Activated CD4-positive, alpha-beta T cell treated with anti-CD3 and anti-CD28 coated beads, Interleukin-2, amount 50 U/mL, for 4 hours (primary cell): ENCODE results near the gene FRMPD2.
"Not testable (repeated sequence)": the region's sequence is repeated elsewhere in the genome, so short reads cannot be mapped to it uniquely, and the experiment has no call there.

Source experiments
- DNase-seq, 2 experiments: peaks; one replicate each; pipeline ENCODE4 v3.0.0-alpha.2; 2020

The FRMPD2 gene

GRCh38 chr10:48289501-48290238 is 15.2 kb upstream of the FRMPD2 start:
- peak; percentile 17 to 28 for DNase-seq

DNA sequence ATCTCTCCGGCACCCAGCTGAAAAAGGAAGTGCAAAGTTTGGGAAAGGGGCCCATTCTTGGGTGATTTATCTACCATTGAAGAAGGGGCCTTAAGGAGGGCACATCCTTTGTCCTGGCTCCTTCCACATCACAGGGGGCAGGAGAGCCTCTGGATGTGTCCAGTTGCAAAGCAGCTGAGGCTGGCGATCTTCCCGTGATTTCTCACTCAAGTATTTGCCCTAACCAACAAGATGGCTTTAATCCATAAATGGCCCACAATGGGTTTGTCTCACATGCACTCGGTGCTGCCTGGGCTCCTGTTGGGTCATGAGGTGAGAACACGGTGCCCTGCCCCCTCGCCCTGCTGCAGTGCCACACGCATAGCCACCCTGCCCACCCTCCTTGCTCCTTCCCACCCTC is 14.2 kb upstream of the FRMPD2 start:
- no peak for DNase-seq

- no peak for DNase-seq
These were observed 13.2 kb upstream of the FRMPD2 start for GRCh38 chr10:48287417-48288391.

- no peak for DNase-seq
These were observed 11.9 kb upstream of the FRMPD2 start for GRCh38 chr10:48286356-48286755.

GRCh38 chr10:48285710-48286109 is 11.2 kb upstream of the FRMPD2 start:
- DNase-seq, result no peak

DNA sequence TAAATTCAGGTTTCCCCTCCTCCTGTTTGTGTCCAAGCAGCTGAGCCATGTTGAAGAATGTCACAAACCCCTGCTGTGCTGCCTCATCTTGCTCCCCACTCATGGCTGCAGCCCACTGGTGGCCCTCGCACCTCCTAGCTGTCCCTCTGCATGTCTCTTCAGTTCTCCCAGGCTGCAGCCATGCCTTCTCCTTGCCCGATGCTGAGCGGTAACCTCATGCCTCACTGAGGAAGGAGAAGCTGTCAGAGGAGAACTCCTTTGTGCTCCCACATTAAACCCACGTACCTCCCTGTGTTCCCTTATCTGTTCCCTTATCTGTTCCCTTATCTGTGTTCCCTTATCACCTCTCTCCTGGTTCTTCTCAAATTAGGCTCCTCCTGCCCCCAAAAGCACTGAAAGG is 10.3 kb upstream of the FRMPD2 start:
- no peak for DNase-seq

DNA sequence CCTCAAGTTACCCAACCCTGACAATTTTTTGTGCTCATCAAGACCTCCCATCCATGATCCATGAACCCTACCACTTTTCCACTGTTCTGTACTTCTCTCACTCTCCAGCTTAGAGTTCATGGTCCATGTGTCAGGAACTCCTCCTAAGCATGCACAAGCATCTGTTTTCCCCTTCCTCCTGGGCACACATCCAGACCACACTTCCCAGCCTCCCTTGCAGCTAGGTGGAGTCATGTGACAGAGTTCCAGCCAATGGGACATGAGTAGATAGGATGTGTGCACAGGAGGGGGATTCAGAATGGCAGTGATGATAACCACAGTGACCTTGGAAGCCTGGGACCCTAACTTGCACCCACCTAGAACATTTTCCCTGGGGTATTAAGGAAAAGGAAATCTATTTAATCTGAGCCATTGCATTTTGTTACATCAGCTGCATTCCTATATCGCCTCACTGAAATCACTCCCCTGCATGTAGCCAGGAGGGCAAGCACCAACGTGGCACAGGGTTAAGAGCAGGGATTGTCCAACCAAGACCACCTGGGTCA is 9.6 kb upstream of the FRMPD2 start:
- no peak for DNase-seq

- DNase-seq, result no peak
These were observed 8.3 kb upstream of the FRMPD2 start for GRCh38 chr10:48282829-48283228.

DNA sequence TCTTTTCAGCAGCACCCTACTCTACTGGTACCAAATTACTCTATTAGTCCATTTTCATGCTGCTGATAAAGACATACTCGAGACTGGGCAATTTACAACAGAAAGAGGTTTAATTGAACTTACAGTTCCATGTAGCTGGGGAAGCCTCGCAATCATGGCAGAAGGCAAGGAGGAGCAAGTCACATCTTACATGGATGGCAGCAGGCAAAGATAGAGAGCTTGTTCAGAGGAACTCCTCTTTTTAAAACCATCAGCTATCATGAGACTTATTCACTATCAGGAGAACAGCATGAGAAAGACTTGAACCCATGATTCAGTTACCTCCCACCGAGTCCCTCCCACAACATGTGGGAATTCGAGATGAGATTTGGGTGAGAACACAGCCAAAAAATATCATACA is 7.2 kb upstream of the FRMPD2 start:
- DNase-seq, result not testable (repeated sequence)

DNA sequence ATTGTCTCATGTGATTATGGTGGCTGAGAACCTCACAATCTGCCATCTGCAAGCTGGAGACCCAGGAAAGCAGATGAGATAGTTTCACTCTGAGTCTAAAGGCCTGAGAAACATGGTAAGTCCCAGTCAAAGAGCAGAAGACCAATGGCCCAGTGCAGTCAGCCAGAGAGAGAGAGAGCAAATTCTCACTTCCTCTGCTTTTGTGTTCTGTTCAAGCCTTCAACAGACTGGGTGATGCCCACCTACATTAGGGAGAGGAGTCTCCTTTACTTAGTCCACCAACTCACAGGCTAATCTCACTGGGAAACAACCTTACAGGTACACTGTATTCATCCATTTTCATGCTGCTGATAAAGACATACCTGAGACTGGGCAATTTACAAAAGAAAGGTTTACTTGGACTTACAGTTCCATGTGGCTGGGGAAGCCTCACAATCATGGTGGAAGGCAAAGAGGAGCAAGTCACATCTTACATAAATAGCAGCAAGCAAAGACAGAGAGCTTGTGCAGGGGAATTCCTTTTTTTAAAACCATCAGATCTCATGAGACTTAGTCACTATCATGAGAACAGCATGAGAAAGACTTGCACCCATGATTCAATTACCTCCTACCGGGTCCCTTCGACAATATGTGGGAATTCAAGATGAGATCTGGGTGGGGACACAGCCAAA is 4.7 kb upstream of the FRMPD2 start:
- no peak for DNase-seq

- DNase-seq, result no peak
These were observed 2.6 kb upstream of the FRMPD2 start for GRCh38 chr10:48277093-48277492.

GRCh38 chr10:48273741-48274140 is 755 bp downstream of the FRMPD2 start:
- DNase-seq, result no peak

GRCh38 chr10:48272682-48273081 is 1.8 kb downstream of the FRMPD2 start:
- DNase-seq, result no peak

DNA sequence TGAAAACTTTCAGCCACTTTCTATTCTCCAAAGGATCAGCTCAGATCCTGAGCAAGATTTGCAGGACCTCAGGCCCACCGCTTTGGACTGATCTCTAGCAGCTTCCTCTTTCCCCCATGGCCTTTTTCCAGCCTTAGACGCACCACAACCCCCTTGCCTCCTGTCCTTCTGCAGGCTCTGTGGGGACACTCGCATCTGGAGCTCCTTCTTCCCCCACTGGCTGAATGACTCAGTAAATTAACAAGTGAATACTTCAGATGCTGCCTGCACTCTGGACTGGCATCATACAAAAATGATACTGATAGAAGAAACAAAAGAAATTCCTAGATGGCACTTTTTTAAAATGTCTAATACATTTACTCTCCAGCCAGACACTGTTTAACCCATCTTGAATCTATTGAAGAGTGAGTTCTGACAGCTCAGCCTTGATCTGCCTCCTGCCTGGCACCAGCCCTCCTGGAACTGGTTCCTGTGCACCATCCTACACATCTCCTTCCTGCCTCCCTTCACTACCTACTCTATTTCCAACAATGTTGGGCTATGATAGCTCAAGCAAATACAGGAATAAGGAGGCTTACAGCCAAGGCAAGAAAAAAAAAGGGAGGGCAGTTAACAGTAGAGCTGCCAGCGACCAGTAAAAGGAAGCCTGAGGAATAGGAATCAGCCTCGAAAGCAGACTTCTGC is 3.3 kb downstream of the FRMPD2 start:
- no peak for DNase-seq

DNA sequence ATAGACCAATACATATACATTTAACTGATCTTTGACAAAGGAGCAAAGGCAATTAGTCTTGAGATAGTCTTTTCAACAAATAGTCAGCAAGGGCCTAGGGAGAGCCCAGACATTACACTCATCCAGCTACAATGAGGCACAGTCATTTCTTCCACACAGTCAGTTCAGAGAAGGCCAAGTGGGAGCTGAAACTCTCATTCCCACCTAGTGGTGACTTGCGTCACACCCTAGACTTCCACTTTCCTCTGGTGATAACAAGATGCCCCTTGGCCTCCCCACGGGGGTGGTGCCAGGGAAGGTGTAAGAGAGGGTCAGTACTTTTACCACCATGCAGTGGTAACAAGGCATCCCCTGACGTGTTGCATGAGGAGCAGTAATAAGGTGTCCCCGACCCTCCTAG is 8.0 kb downstream of the FRMPD2 start:
- no peak for DNase-seq

- DNase-seq, result no peak
These were observed 16.4 kb downstream of the FRMPD2 start for GRCh38 chr10:48258105-48258504.

GRCh38 chr10:48257407-48257961 is 17.0 kb downstream of the FRMPD2 start:
- DNase-seq, result no peak

GRCh38 chr10:48255722-48256121 is 18.8 kb downstream of the FRMPD2 start:
- no peak for DNase-seq

DNA sequence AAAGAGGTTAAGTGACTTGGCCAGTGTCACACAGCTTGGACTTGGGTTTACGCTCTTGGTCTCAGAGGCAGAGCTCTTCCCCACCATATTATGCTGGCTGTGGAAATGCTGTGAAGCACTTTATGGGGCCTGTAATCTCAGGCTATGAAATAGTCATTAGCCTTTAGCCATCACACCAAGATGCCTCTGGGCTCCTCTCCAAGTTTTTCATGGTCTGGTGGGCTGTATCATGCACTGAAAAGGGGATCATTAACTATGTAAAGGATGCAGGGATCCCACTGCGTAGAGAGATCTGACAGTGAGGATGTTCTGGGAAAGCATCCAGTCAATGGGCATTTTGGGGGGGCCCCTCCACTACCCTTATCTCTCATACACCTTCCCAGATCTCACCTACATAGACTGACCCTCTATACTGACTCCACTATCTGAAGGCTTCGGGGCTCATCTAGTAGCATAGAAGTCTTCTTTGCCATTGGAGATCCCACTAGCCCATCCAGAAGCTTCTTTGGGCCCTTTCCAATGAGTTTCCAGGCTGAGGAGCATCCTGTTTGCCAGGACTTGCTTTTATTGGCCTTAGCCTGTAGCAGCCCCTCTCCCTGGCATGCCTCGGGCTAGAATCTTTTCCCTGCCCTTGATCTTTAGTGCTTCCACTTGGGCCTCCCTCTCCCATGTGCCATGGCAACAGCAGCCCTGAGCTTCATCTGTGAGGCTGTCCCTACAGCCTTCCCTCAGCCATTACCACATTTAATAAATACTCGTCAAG is 19.6 kb downstream of the FRMPD2 start:
- DNase-seq, result no peak

- no peak for DNase-seq
These were observed 20.4 kb downstream of the FRMPD2 start for GRCh38 chr10:48253970-48254657.

DNA sequence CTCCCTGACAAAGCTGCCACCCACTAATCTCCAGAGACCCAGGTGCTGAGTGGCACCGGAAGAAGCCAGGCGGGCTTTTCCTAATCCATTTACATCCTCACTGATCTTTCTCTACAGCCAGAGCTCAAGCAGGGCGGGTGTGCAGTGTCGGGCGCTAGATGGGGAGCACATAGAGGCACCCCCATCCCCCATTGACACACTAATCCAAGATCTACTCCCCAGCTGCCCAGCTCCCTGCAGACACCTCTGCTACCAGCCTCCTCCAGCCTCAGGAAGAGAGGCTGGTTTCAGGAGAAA is 22.2 kb downstream of the FRMPD2 start:
- DNase-seq, result no peak
